ENCODE results near the gene CFAP97D2. TPM values are rescaled to one million over a fixed set of nuclear protein-coding genes. Genes with fewer than 3 reads are reported as not detected.

The CFAP97D2 gene
- total RNA-seq, 1 donor from 2014 or later, result not detected

- no peak for DNase-seq
- no peak overlapping the region for H3K27ac ChIP-seq (replicated peaks)
- peaks cover 18% of the 10 kb centered on the region for H3K4me1 ChIP-seq
- TF ChIP-seq CTCF (IDR thresholded peaks at IDR 0.05; ENCODE audit: borderline replicate concordance), result no peak
- peaks cover 63% of the 10 kb centered on the region for H3K27me3 ChIP-seq (ENCODE audit: low read depth)
- H3K9me3 ChIP-seq (replicated peaks), result no peaks in the 10 kb centered on the region
- H3K36me3 ChIP-seq, result no peaks in the 10 kb centered on the region
- intact Hi-C loops (cut with micrococcal nuclease), result no loop called here
- H3K4me3 ChIP-seq, result no peak overlapping the region
Measured at GRCh38 chr13:114161028-114161556, 18.0 kb upstream of the CFAP97D2 start.

DNA sequence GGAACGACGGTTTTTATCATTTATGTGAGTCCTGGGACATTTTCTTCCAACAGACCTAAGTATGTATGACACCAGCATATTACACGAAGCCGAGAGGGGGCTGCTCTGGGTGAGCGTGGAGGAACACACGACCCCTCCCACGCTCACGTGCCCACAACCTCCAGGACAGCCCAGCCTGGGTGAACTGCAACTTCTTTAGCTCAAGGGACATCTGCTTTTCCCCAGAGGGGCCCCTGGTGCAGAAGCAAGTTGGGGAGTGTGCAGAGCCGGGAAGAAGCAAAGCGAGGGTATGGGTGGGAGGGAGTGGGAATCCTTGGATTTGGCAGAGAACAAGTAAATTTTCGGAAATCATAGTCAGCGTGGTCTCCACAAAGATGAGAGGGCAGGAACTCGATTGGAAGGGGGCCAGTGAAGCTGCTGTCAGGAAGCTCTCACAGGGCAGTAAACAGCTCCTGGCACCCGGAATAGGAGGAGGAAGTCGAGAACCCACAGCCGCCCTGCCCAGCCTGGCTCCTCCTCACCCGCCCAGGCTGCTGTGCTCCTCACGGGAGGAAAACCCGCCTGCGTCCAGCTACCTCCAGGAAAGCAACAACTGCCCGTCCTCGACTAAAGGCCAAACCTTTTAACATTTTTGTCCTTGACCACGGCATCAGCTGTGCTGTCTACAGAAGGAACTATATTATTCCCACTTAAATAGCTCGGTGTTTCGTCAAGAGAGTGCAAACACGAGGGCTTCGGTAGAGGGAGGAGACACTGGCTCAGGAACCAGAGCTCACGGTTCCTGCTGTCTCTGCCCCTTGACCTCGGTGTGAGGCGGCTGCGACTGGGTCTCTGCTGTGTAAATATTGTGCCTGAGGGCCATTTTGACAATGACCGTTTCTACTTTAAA, 17.2 kb upstream of the CFAP97D2 start:
- peak; percentile 55 for DNase-seq
- Histone ChIP-seq H3K27ac (replicated peaks) (no peak overlapping the region), H3K4me3 (no peak overlapping the region), H3K36me3 (no peaks in the 10 kb centered on the region), H3K27me3 (ENCODE audit: low read depth) (peaks cover 67% of the 10 kb centered on the region), H3K4me1 (peaks cover 21% of the 10 kb centered on the region), H3K9me3 (replicated peaks) (no peaks in the 10 kb centered on the region)
- intact Hi-C loops (cut with micrococcal nuclease), result no loop called here
- no peak for TF ChIP-seq CTCF (IDR thresholded peaks at IDR 0.05; ENCODE audit: borderline replicate concordance)

- H3K27me3 ChIP-seq (ENCODE audit: low read depth), result peaks cover 67% of the 10 kb centered on the region
- H3K4me3 ChIP-seq, result no peak overlapping the region
- intact Hi-C loops (cut with micrococcal nuclease), result no loop called here
- no peak overlapping the region for H3K27ac ChIP-seq (replicated peaks)
- TF ChIP-seq CTCF (IDR thresholded peaks at IDR 0.05; ENCODE audit: borderline replicate concordance), result no peak
- no peaks in the 10 kb centered on the region for H3K9me3 ChIP-seq (replicated peaks)
- peaks cover 25% of the 10 kb centered on the region for H3K4me1 ChIP-seq
- no peaks in the 10 kb centered on the region for H3K36me3 ChIP-seq
- DNase-seq, result no peak
Measured at GRCh38 chr13:114162533-114162922, 16.5 kb upstream of the CFAP97D2 start.

DNA sequence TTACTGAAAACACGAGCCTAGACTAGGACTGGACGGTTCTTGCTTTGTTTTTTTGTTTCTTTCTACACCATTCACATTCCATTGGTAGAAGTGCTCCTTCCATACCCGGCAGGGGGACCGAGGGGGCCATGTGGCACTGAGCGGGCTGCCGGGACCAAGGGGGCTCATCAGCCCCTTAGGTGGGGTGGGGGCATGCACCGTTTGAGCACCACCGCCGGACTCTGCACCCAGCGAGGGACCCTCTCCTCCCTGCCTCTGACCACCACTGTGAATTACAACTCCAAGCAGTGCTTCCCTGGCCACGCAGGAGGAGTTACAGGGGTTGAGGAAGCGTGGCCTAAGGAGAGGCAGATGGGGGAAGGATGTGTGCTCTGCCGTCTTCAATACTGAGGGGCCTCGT, 15.0 kb upstream of the CFAP97D2 start:
- Histone ChIP-seq H3K4me1 (peaks cover 25% of the 10 kb centered on the region), H3K27ac (replicated peaks) (no peak overlapping the region), H3K4me3 (no peak overlapping the region), H3K9me3 (replicated peaks) (no peaks in the 10 kb centered on the region), H3K27me3 (ENCODE audit: low read depth) (peaks cover 57% of the 10 kb centered on the region), H3K36me3 (no peaks in the 10 kb centered on the region)
- DNase-seq, result no peak
- intact Hi-C loops (cut with micrococcal nuclease), result no loop called here
- no peak for TF ChIP-seq CTCF (IDR thresholded peaks at IDR 0.05; ENCODE audit: borderline replicate concordance)

DNA sequence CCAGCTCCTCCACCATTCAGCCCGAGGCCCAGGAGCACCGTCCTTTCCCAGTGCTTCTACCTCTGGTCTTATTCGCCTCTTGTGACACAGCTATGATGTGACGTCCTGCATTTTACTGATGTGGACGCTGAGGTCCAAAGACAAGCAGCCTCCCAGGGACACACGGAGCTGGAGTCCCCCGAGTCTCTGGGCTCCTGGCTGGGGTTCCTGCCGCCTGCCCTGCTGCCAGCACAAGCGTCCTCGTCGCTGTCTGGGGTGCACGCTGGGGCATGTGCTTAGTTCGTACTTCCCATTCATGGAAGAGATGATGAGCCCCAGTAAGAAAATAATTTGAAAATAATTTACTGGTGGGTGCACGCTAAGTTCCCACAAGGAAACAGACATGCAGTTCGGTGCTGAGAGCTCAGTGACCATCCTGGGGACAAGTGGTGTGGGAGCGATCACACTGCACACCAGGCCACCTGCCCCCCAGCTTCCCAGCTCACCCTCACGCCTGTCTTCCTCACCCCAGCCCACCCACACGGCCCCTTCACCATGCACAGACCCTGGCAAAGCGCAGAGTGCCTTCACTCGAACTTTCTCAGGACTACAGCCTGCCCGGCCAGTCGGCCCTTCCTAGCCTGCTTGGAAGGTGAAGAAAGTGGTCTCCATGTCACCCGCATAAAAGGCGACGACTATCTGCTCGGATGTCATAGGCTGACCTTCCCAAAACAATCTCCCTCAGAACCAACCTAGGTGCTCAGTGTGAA, 14.2 kb upstream of the CFAP97D2 start:
- no peak for TF ChIP-seq CTCF (IDR thresholded peaks at IDR 0.05; ENCODE audit: borderline replicate concordance)
- peaks cover 25% of the 10 kb centered on the region for H3K4me1 ChIP-seq
- H3K27me3 ChIP-seq (ENCODE audit: low read depth), result peaks cover 57% of the 10 kb centered on the region
- H3K36me3 ChIP-seq, result no peaks in the 10 kb centered on the region
- intact Hi-C loops (cut with micrococcal nuclease), result no loop called here
- H3K4me3 ChIP-seq, result no peak overlapping the region
- no peaks in the 10 kb centered on the region for H3K9me3 ChIP-seq (replicated peaks)
- H3K27ac ChIP-seq (replicated peaks), result no peak overlapping the region
- no peak for DNase-seq

Data from left ventricle myocardium inferior (tissue), 1 donor.